GM19438 (cell line): ENCODE results near the gene CCR7.
A peak's percentile ranks its signal among the peaks of the same experiment; 100 is the strongest.
"Not testable (repeated sequence)": the region's sequence is repeated elsewhere in the genome, so short reads cannot be mapped to it uniquely, and the experiment has no call there.

ENCODE experiments used
- ATAC-seq: cut with Tn5 transposase; IDR thresholded peaks from one replicate; pipeline ENCODE4 v1.9.1; 2021; ENCODE audit warnings: low read depth; ENCODE audit not compliant: unreplicated experiment

CCR7 gene

GRCh38 chr17:40597556-40598300 lies 32.5 kb upstream of the CCR7 start:
- no peak for ATAC-seq

- no peak for ATAC-seq
These were observed 31.9 kb upstream of the CCR7 start for GRCh38 chr17:40597156-40597555.

- ATAC-seq, result no peak
These were observed 31.1 kb upstream of the CCR7 start for GRCh38 chr17:40596261-40596919.

- ATAC-seq, result no peak
These were observed 25.5 kb upstream of the CCR7 start for GRCh38 chr17:40590742-40591141.

GRCh38 chr17:40588552-40588951 lies 23.3 kb upstream of the CCR7 start:
- no peak for ATAC-seq

- not testable (repeated sequence) for ATAC-seq
These were observed 21.0 kb upstream of the CCR7 start for GRCh38 chr17:40586264-40586663.

GRCh38 chr17:40584950-40585349 lies 19.7 kb upstream of the CCR7 start:
- ATAC-seq, result not testable (repeated sequence)

GRCh38 chr17:40582328-40582901 lies 17.1 kb upstream of the CCR7 start:
- peak; percentile 86 for ATAC-seq

GRCh38 chr17:40580140-40580539 lies 14.9 kb upstream of the CCR7 start:
- ATAC-seq, result no peak

GRCh38 chr17:40579471-40579870 lies 14.2 kb upstream of the CCR7 start:
- ATAC-seq, result no peak

GRCh38 chr17:40577611-40578065 lies 12.4 kb upstream of the CCR7 start:
- no peak for ATAC-seq

GRCh38 chr17:40576113-40576740 lies 11.0 kb upstream of the CCR7 start:
- no peak for ATAC-seq

- ATAC-seq, result no peak
These were observed 9.0 kb upstream of the CCR7 start for GRCh38 chr17:40574292-40574691.

GRCh38 chr17:40572245-40572993 lies 7.1 kb upstream of the CCR7 start:
- not testable (repeated sequence) for ATAC-seq

GRCh38 chr17:40568074-40568836 lies 3.0 kb upstream of the CCR7 start:
- ATAC-seq, result no peak

- no peak for ATAC-seq
These were observed 2.1 kb upstream of the CCR7 start for GRCh38 chr17:40567377-40567776.

GRCh38 chr17:40565769-40566409 lies 617 bp upstream of the CCR7 start:
- ATAC-seq, result no peak

- no peak for ATAC-seq
These were observed 933 bp downstream of the CCR7 start for GRCh38 chr17:40564195-40564882.
